ENCODE results near the gene SH2D7. TPM values are rescaled to one million over a fixed set of nuclear protein-coding genes. Genes with fewer than 3 reads are reported as not detected.

SH2D7 gene
- total RNA-seq, 1 experiment from 2014 or later: not detected

- intact Hi-C loops (cut with micrococcal nuclease): no loop called here
- no peaks in the 10 kb centered on the region for H3K4me1 Mint-ChIP-seq (ENCODE audit: insufficient read depth, unreplicated experiment)
- no peak overlapping the region for H3K27ac Mint-ChIP-seq (ENCODE audit: low read depth, unreplicated experiment)
- no peaks in the 10 kb centered on the region for H3K27me3 Mint-ChIP-seq (ENCODE audit: insufficient read depth, unreplicated experiment)
- ChIA-PET POLR2A (interaction anchor here (0.5 kb wide), 1 partner anchor 467 kb away, joined by 3 read pairs; no protein-coding TSS in a partner anchor), CTCF (interaction anchor here (0.8 to 1.3 kb wide), 2 partner anchors 20 to 129 kb away, joined by 3 read pairs; no protein-coding TSS in a partner anchor)
- no peak for DNase-seq (ENCODE audit: unreplicated experiment)
- no peak for TF ChIP-seq CTCF (IDR thresholded peaks at IDR 0.05; ENCODE audit: unreplicated experiment)
- H3K9me3 Mint-ChIP-seq (ENCODE audit: unreplicated experiment): no peaks in the 10 kb centered on the region
- no peaks in the 10 kb centered on the region for H3K36me3 Mint-ChIP-seq (ENCODE audit: insufficient read depth, unreplicated experiment)
- no TSS peak for BruUV-seq (replicated peaks)
- H3K4me3 Mint-ChIP-seq (ENCODE audit: unreplicated experiment): no peak overlapping the region
Observed at GRCh38 chr15:78087951-78088772, 4.2 kb upstream of the SH2D7 start.

- DNase-seq (ENCODE audit: unreplicated experiment): no peak
- Mint-ChIP-seq H3K27ac (ENCODE audit: low read depth, unreplicated experiment) (no peak overlapping the region), H3K4me3 (ENCODE audit: unreplicated experiment) (no peak overlapping the region), H3K9me3 (ENCODE audit: unreplicated experiment) (no peaks in the 10 kb centered on the region), H3K36me3 (ENCODE audit: insufficient read depth, unreplicated experiment) (no peaks in the 10 kb centered on the region), H3K4me1 (ENCODE audit: insufficient read depth, unreplicated experiment) (no peaks in the 10 kb centered on the region), H3K27me3 (ENCODE audit: insufficient read depth, unreplicated experiment) (no peaks in the 10 kb centered on the region)
- BruUV-seq (replicated peaks): no TSS peak
- CTCF ChIA-PET: interaction anchor here (0.6 to 1.3 kb wide), 4 partner anchors 20 to 153 kb away, joined by 3 to 6 read pairs (median 3); no protein-coding TSS in a partner anchor
- intact Hi-C loops (cut with micrococcal nuclease): no loop called here
- POLR2A ChIA-PET: no interaction called here
- TF ChIP-seq CTCF (IDR thresholded peaks at IDR 0.05; ENCODE audit: unreplicated experiment): no peak
Observed at GRCh38 chr15:78088773-78089080, 3.6 kb upstream of the SH2D7 start.

- no peaks in the 10 kb centered on the region for H3K27me3 Mint-ChIP-seq (ENCODE audit: insufficient read depth, unreplicated experiment)
- ChIA-PET CTCF (interaction anchor here (0.6 to 3.5 kb wide), 6 partner anchors 11 to 131 kb away, joined by 3 to 14 read pairs (median 4); no protein-coding TSS in a partner anchor), POLR2A (interaction anchor here (0.9 kb wide), 1 partner anchor 78 kb away, joined by 3 read pairs; no protein-coding TSS in a partner anchor)
- H3K27ac Mint-ChIP-seq (ENCODE audit: low read depth, unreplicated experiment): no peak overlapping the region
- no peaks in the 10 kb centered on the region for H3K4me1 Mint-ChIP-seq (ENCODE audit: insufficient read depth, unreplicated experiment)
- TF ChIP-seq CTCF (IDR thresholded peaks at IDR 0.05; ENCODE audit: unreplicated experiment): no peak
- H3K9me3 Mint-ChIP-seq (ENCODE audit: unreplicated experiment): no peaks in the 10 kb centered on the region
- BruUV-seq (replicated peaks): no TSS peak
- intact Hi-C loops (cut with micrococcal nuclease): no loop called here
- DNase-seq (ENCODE audit: unreplicated experiment): no peak
- H3K4me3 Mint-ChIP-seq (ENCODE audit: unreplicated experiment): no peak overlapping the region
- no peaks in the 10 kb centered on the region for H3K36me3 Mint-ChIP-seq (ENCODE audit: insufficient read depth, unreplicated experiment)
Observed at GRCh38 chr15:78090422-78091063, 1.8 kb upstream of the SH2D7 start.

Measured in MCF 10A (cell line).